ENCODE results near the gene ATF3. TPM values are rescaled to one million over a fixed set of nuclear protein-coding genes. Genes with fewer than 3 reads are reported as not detected.
"Not testable (repeated sequence)": the region's sequence is repeated elsewhere in the genome, so short reads cannot be mapped to it uniquely, and the experiment has no call there.

ATF3 gene
- total and polyA plus RNA-seq, 11 donors: 4.6 to 74.5 (median 17.8) TPM

DNA sequence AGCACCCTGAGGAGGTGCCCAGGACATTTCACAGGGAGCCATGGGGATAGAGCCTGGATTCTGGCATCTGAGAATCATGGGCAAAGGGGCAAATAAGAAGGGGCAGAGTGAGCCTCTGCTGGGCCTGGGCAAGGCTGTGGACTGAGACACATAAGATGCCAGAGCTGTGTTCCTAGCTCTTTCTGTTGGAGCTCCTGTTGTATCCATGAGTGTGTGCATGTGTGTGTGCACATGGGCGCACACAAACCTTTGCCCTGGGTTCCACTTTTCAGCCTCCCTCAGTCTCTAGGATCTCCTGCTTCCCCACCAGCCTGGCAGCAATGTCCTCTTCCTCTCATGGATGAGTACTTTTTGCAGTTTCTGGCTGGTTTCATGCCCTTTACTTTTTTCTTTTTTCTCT lies 44.0 kb downstream of the ATF3 start:
- ATAC-seq: no peak
- DNase-seq: no peak
- TF ChIP-seq, protein P1, sequence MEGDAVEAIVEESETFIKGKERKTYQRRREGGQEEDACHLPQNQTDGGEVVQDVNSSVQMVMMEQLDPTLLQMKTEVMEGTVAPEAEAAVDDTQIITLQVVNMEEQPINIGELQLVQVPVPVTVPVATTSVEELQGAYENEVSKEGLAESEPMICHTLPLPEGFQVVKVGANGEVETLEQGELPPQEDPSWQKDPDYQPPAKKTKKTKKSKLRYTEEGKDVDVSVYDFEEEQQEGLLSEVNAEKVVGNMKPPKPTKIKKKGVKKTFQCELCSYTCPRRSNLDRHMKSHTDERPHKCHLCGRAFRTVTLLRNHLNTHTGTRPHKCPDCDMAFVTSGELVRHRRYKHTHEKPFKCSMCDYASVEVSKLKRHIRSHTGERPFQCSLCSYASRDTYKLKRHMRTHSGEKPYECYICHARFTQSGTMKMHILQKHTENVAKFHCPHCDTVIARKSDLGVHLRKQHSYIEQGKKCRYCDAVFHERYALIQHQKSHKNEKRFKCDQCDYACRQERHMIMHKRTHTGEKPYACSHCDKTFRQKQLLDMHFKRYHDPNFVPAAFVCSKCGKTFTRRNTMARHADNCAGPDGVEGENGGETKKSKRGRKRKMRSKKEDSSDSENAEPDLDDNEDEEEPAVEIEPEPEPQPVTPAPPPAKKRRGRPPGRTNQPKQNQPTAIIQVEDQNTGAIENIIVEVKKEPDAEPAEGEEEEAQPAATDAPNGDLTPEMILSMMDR (IDR thresholded peaks at IDR 0.05): no peak
- no peak for TF ChIP-seq POLR2A (IDR thresholded peaks at IDR 0.05)
- WGBS, 4 donors: 85 to 100% (median 98%) methylated on average over 1 of the region's 1 CpG
- no peaks in the 10 kb centered on the region for H3K27me3 ChIP-seq
- H3K27ac ChIP-seq: no peak overlapping the region
- H3K9me3 ChIP-seq: no peaks in the 10 kb centered on the region
- H3K36me3 ChIP-seq: no peaks in the 10 kb centered on the region
- peaks cover 0 to 20% (median 0%) of the 10 kb centered on the region in 12 donors for H3K4me1 ChIP-seq
- H3K4me3 ChIP-seq: no peak overlapping the region
- intact Hi-C loops (cut with DNase I): loop anchor here in 1 of 10 donors (10.0 kb wide), 1 partner anchor 342 kb away; no protein-coding TSS in a partner anchor

DNA sequence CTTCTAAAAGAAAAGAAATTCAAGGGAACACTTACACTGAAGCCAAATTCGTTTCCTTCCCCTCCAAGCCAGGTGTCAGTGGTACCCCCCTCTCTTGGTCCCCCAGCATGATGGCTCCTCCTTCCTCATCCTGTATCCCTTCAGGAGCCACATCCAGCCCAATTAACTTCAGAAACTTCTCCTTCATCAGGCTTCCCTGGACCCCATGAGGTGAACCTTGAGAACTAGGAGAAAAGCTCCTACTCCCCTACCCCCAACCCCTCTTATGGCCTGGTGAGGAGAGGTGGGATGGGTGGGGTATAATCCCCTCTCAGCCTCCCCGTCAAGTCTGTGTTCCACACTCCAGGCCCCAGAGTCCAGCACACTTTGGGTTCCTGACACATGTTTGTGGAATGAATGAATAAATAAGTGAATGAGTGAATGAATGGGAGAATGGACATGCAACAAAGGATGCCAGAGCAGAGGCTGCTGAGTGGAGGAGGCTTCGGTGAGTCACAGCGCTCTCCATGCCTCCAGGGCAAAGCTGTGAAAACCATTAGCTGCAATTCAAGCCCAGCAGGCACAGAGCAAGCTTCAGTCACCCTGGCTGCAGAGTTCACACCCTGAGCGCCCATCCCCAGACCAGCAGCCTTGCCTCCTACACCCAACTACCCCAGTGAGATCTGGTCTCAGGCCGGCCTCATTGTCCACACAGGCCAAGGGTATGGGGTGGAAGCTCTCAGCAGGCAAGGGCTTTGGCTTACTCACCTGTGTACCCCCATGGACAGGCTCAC lies 47.3 kb downstream of the ATF3 start:
- intact Hi-C loops (cut with DNase I): loop anchor here in 1 of 10 donors (10.0 kb wide), 1 partner anchor 339 kb away; no protein-coding TSS in a partner anchor
- DNase-seq (no peak), ATAC-seq (no peak)
- no peaks in the 10 kb centered on the region for H3K36me3 ChIP-seq
- no peak overlapping the region for H3K27ac ChIP-seq
- no peak for TF ChIP-seq POLR2A (IDR thresholded peaks at IDR 0.05)
- TF ChIP-seq, protein P1 (IDR thresholded peaks at IDR 0.05): no peak
- peaks cover 0 to 5% (median 0%) of the 10 kb centered on the region in 12 donors for H3K4me1 ChIP-seq
- H3K9me3 ChIP-seq: no peaks in the 10 kb centered on the region
- H3K4me3 ChIP-seq: no peak overlapping the region
- 75 to 82% (median 79%) methylated on average over 5 to 6 of the region's 6 CpGs for WGBS, 4 donors
- no peaks in the 10 kb centered on the region for H3K27me3 ChIP-seq

DNA sequence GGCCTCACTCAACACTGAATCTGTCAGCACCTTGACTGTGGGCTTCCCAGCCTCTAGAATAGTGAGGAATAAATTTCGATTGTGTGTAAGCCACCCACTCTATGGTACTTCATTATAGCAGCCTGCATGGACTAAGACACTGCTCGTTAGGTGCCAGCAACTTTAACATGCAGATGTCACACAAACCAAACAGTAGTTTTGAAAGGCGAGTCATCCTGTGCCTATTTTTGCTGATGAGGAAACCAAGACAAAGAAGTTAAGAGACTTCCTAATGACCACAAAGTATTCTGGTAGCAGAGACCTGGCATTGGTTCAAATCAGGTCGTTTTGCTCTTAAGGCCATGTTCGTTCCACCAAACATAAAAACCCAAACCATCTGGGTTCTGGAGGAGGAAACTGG lies 48.2 kb downstream of the ATF3 start:
- no peaks in the 10 kb centered on the region for H3K36me3 ChIP-seq
- no peak for TF ChIP-seq POLR2A (IDR thresholded peaks at IDR 0.05)
- TF ChIP-seq, protein P1 (IDR thresholded peaks at IDR 0.05): no peak
- intact Hi-C loops (cut with DNase I): loop anchor here in 1 of 10 donors (10.0 kb wide), 1 partner anchor 338 kb away; no protein-coding TSS in a partner anchor
- no peak overlapping the region for H3K27ac ChIP-seq
- DNase-seq (no peak), ATAC-seq (no peak)
- no peak overlapping the region for H3K4me3 ChIP-seq
- H3K9me3 ChIP-seq: no peaks in the 10 kb centered on the region
- H3K4me1 ChIP-seq: peaks cover 0 to under 1% (median 0%) of the 10 kb centered on the region in 12 donors
- 67 to 79% (median 74%) methylated on average over 5 of the region's 5 CpGs for WGBS, 4 donors
- H3K27me3 ChIP-seq: no peaks in the 10 kb centered on the region

DNA sequence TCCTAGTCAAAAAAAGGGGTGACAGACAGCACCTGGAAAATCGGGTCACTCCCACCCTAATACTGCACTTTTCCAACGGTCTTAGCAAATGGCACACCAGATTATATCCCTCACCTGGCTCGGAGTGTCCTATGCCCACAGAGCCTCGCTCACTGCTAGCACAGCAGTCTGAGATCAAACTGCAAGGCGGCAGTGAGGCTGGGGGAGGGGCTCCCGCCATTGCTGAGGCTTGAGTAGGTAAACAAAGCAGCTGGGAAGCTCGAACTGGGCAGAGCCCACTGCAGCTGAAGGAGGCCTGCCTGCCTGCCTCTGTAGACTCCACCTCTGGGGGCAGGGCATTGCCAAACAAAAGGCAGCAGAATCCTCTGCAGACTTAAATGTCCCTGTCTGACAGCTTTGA lies 49.7 kb downstream of the ATF3 start:
- H3K27ac ChIP-seq, H3K4me1 ChIP-seq, H3K4me3 ChIP-seq, H3K9me3 ChIP-seq, H3K27me3 ChIP-seq, ATAC-seq, H3K36me3 ChIP-seq, DNase-seq: not testable (repeated sequence)
- 63 to 77% (median 74%) methylated on average over 6 to 7 of the region's 7 CpGs for WGBS, 4 donors
- intact Hi-C loops (cut with DNase I): loop anchor here in 1 of 10 donors (10.0 kb wide), 1 partner anchor 337 kb away; no protein-coding TSS in a partner anchor
